Cardiac atrium fibroblast (primary cell): ENCODE data around the gene LYZL2. TPM values are rescaled to one million over a fixed set of nuclear protein-coding genes. Genes with fewer than 3 reads are reported as not detected.

ENCODE experiments used
- total RNA-seq: library from RNA; depleted of rRNA; stranded (reverse); fragments of >200 nt; gene quantifications from 2 replicates; pipeline ENCODE4 v1.2.3, GENCODE V29; 2015

LYZL2 gene
- total RNA-seq = not detected in 2 replicates

GRCh38 chr10:30629653-30630052 lies at the start of gene LYZL2:
TSS of gene LYZL2 (minus strand) at chr10:30629753. CDS start at chr10:30626915, 2,838 bp downstream.

Other genes with a start within 250 kb of the LYZL2 start
- 14.3 and 28.8 TPM in 2 replicates for gene MAP3K8, start 195.6 kb downstream of the LYZL2 start, total RNA-seq